ENCODE data around the gene RNF151.

The RNF151 gene

DNA sequence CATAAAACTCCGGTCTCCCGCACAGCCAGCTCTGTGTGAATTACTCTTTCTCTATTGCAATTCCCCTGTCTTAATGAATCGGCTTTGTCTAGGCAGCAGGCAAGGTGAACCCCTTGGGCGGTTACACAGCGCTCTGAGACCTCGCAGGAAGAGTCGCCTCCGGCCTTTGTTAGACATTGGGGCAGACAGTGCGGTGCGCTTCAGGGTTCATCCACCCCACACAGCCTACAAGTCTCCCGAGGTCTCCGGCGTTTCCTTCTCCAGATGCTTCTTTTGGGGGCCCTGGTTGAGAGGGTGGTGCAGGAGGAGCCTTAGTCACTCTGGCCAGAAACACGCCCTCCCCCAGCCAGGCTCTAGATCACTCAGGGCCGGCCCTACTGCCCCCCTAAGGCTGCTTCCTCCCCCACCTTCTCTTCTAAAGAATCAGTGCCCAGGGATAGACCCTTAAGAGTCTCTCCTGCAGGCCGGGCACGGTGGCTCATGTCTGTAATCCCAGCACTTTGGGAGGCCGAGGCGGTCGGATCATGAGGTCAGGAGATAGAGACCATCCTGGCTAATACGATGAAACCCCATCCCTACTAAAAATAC is 21.9 kb upstream of the RNF151 start:
- TF ChIP-seq EZH2 (optimal IDR thresholded peaks at IDR 0.05; ENCODE audit: low read depth, low read length) = no peak
- TF ChIP-seq EZH2phosphoT487 (IDR thresholded peaks at IDR 0.05; ENCODE audit: low read length) = no peak
- TF ChIP-seq, protein P1, sequence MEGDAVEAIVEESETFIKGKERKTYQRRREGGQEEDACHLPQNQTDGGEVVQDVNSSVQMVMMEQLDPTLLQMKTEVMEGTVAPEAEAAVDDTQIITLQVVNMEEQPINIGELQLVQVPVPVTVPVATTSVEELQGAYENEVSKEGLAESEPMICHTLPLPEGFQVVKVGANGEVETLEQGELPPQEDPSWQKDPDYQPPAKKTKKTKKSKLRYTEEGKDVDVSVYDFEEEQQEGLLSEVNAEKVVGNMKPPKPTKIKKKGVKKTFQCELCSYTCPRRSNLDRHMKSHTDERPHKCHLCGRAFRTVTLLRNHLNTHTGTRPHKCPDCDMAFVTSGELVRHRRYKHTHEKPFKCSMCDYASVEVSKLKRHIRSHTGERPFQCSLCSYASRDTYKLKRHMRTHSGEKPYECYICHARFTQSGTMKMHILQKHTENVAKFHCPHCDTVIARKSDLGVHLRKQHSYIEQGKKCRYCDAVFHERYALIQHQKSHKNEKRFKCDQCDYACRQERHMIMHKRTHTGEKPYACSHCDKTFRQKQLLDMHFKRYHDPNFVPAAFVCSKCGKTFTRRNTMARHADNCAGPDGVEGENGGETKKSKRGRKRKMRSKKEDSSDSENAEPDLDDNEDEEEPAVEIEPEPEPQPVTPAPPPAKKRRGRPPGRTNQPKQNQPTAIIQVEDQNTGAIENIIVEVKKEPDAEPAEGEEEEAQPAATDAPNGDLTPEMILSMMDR (IDR thresholded peaks at IDR 0.05; ENCODE audit: low read length) = no peak
- Histone ChIP-seq H3K4me2 (ENCODE audit: low read depth, low read length) (no peak overlapping the region), H2AFZ (ENCODE audit: low read length) (no peak overlapping the region), H4K20me1 (ENCODE audit: insufficient read depth, low read length) (no peaks in the 10 kb centered on the region), H3K27me3 (replicated peaks; ENCODE audit: insufficient read depth, low read length) (no peaks in the 10 kb centered on the region), H3K9ac (ENCODE audit: low read length) (no peak overlapping the region), H3K4me3 (ENCODE audit: low read length) (no peak overlapping the region), H3K4me1 (ENCODE audit: low read length) (no peaks in the 10 kb centered on the region), H3K79me2 (ENCODE audit: low read length) (peaks cover 4% of the 10 kb centered on the region), H3K36me3 (replicated peaks; ENCODE audit: insufficient read depth, low read length) (peaks cover 3% of the 10 kb centered on the region; the same call in 1 of the 2 replicates), H3F3A (ENCODE audit: insufficient read depth, low read length) (no peaks in the 10 kb centered on the region), H3K9me2 (replicated peaks; ENCODE audit: insufficient read depth, low read length) (no peaks in the 10 kb centered on the region), H3K27ac (ENCODE audit: low read length) (no peak overlapping the region), H3K9me3 (replicated peaks; ENCODE audit: insufficient read depth, low read length) (no peaks in the 10 kb centered on the region)
- DNase-seq = no peak

DNA sequence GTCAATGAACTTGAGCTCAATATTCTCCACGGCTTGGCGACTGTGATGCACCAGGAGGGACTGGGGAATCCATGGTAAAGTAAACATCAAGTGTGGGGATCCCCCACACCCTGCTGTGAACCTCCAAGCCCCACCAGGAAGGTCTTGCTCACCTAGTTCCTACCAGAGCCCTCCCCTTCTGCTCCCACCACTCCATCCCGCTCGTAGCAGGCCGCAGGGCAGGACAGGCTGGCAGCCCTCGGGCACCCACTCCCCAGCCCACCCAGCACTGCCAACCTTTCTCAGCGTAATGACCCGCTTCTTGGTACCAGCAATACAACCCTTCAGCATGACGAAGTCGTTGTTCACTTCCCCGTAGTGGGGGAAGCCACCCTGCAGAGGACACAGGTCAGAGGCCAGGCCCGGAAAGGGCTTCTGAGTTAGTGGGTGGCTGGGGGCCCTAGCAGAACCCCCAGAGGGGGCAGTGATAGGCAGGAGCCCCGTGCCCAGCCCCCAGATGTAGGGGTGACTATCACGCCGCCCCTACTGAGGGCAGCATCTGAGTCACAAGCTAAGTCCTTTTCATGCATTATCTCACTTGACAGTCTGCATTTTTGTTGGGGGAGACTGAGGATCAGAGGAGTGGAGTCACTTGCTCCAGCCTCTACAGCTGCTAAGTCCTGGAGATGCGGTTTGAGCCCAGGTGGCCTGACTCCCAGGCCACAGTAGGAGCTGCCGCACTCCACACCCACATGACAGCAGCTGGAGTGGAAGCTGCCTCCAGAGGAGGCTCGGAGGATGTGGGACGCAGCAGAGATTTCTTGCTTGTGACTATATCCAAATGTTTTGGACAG is 20.9 kb upstream of the RNF151 start:
- Histone ChIP-seq H2AFZ (ENCODE audit: low read length) (no peak overlapping the region), H3K9me2 (replicated peaks; ENCODE audit: insufficient read depth, low read length) (no peaks in the 10 kb centered on the region), H3F3A (ENCODE audit: insufficient read depth, low read length) (no peaks in the 10 kb centered on the region), H3K9ac (ENCODE audit: low read length) (no peak overlapping the region), H3K36me3 (replicated peaks; ENCODE audit: insufficient read depth, low read length) (no peaks in the 10 kb centered on the region), H3K4me3 (ENCODE audit: low read length) (no peak overlapping the region), H3K4me2 (ENCODE audit: low read depth, low read length) (no peak overlapping the region), H3K27ac (ENCODE audit: low read length) (no peak overlapping the region), H3K4me1 (ENCODE audit: low read length) (no peaks in the 10 kb centered on the region), H3K9me3 (replicated peaks; ENCODE audit: insufficient read depth, low read length) (no peaks in the 10 kb centered on the region), H4K20me1 (ENCODE audit: insufficient read depth, low read length) (no peaks in the 10 kb centered on the region), H3K79me2 (ENCODE audit: low read length) (peaks cover 4% of the 10 kb centered on the region), H3K27me3 (replicated peaks; ENCODE audit: insufficient read depth, low read length) (peaks cover 6% of the 10 kb centered on the region; the same call in 1 of the 2 replicates)
- TF ChIP-seq EZH2 (optimal IDR thresholded peaks at IDR 0.05; ENCODE audit: low read depth, low read length) (no peak), EZH2phosphoT487 (IDR thresholded peaks at IDR 0.05; ENCODE audit: low read length) (no peak)
- TF ChIP-seq, protein P1 (IDR thresholded peaks at IDR 0.05; ENCODE audit: low read length) = no peak
- DNase-seq = no peak

DNA sequence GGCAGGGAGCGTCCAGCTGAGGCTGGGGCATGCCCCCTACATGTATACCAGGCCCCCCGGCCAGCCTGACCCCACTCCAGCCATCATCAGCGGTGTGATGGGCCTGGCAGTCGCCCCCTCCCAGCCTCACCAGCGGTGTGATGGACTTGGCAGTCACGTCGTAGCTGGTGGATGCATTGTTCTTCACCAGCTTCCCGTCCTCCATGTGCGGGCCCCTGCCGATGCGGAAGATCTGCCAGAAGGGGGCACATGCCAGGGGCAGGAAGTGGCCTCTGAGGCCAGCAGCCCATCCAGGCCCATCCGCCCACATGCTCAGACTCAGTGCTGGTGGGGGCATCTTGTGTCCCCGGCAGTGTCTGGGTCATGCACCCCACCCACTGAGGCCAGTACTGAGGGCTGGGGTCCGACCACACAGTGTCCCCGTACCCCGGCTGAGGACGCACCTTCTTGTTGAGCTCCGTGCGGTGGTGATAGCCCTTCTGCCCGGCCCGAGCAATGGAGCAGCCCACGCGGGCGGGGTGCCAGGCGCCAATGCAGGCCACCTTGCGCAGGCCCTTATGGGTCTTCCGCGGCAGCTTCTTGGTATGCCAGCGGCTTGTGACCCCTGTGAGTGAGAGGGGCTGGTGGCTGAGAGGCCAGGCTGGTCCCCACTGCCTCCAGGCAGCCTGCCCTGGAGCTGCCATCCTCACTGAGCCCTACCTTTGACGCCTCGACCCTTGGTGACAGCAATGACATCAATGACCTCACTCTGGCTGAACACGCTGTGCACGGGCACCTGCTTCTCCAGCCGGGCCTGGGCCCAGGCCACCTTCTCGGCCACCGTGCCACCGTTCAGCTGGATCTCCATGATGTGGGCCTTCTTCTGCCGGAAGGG is 19.9 kb upstream of the RNF151 start:
- no peak for TF ChIP-seq EZH2phosphoT487 (IDR thresholded peaks at IDR 0.05; ENCODE audit: low read length)
- no peak for TF ChIP-seq EZH2 (optimal IDR thresholded peaks at IDR 0.05; ENCODE audit: low read depth, low read length)
- TF ChIP-seq, protein P1 (IDR thresholded peaks at IDR 0.05; ENCODE audit: low read length) = no peak
- Histone ChIP-seq H3K4me3 (ENCODE audit: low read length) (no peak overlapping the region), H3K9me2 (replicated peaks; ENCODE audit: insufficient read depth, low read length) (no peaks in the 10 kb centered on the region), H2AFZ (ENCODE audit: low read length) (no peak overlapping the region), H3K27ac (ENCODE audit: low read length) (no peak overlapping the region), H3K4me1 (ENCODE audit: low read length) (no peaks in the 10 kb centered on the region), H3K36me3 (replicated peaks; ENCODE audit: insufficient read depth, low read length) (no peaks in the 10 kb centered on the region), H3K9me3 (replicated peaks; ENCODE audit: insufficient read depth, low read length) (no peaks in the 10 kb centered on the region), H3K27me3 (replicated peaks; ENCODE audit: insufficient read depth, low read length) (peaks cover 6% of the 10 kb centered on the region; the same call in 1 of the 2 replicates), H3K9ac (ENCODE audit: low read length) (no peak overlapping the region), H3F3A (ENCODE audit: insufficient read depth, low read length) (no peaks in the 10 kb centered on the region), H4K20me1 (ENCODE audit: insufficient read depth, low read length) (no peaks in the 10 kb centered on the region), H3K79me2 (ENCODE audit: low read length) (peaks cover 4% of the 10 kb centered on the region), H3K4me2 (ENCODE audit: low read depth, low read length) (no peak overlapping the region)
- no peak for DNase-seq

Measured in MM.1S (cell line).